ENCODE measurements around the gene GALNT17. TPM values are rescaled to one million over a fixed set of nuclear protein-coding genes. Genes with fewer than 3 reads are reported as not detected.

GALNT17 gene
- total and polyA plus RNA-seq, 11 donors = 16.9 to 116 (median 73.1) TPM

GRCh38 chr7:71332207-71332606 is 200.3 kb downstream of the GALNT17 start:
- Histone ChIP-seq H3K36me3 (no peaks in the 10 kb centered on the region), H3K27me3 (no peaks in the 10 kb centered on the region), H3K4me3 (no peak overlapping the region), H3K27ac (no peak overlapping the region), H3K4me1 (peaks cover 0 to 11% (median 0%) of the 10 kb centered on the region in 12 donors), H3K9me3 (peaks cover 0 to 6% (median 0%) of the 10 kb centered on the region in 12 donors)
- ATAC-seq (no peak), DNase-seq (no peak)
- 66 to 79% (median 71%) methylated on average over 4 of the region's 4 CpGs for WGBS, 4 donors
- TF ChIP-seq, protein P1, sequence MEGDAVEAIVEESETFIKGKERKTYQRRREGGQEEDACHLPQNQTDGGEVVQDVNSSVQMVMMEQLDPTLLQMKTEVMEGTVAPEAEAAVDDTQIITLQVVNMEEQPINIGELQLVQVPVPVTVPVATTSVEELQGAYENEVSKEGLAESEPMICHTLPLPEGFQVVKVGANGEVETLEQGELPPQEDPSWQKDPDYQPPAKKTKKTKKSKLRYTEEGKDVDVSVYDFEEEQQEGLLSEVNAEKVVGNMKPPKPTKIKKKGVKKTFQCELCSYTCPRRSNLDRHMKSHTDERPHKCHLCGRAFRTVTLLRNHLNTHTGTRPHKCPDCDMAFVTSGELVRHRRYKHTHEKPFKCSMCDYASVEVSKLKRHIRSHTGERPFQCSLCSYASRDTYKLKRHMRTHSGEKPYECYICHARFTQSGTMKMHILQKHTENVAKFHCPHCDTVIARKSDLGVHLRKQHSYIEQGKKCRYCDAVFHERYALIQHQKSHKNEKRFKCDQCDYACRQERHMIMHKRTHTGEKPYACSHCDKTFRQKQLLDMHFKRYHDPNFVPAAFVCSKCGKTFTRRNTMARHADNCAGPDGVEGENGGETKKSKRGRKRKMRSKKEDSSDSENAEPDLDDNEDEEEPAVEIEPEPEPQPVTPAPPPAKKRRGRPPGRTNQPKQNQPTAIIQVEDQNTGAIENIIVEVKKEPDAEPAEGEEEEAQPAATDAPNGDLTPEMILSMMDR (IDR thresholded peaks at IDR 0.05) = no peak
- no peak for TF ChIP-seq POLR2A (IDR thresholded peaks at IDR 0.05)
- intact Hi-C loops (cut with DNase I) = no loop called here

DNA sequence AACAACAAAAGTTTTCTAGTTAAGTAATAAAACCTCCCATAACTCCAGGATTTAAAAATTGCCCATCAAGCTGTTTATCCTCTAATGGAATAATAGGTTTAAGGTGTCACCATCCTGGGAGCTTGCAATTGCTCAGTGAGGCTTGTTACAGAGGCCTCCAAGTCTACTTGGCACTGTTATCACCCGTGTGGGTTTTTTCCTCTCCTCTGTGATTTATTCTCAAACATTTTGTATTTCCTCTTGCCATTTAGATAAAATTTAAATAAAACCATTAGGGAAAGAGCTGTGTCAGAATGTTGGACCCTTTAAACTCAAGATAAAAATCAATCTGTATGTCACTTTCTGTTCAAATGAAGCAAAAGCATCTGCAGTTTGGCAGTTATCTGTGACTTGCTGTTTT is 202.6 kb downstream of the GALNT17 start:
- Histone ChIP-seq H3K4me3 (no peak overlapping the region), H3K36me3 (no peaks in the 10 kb centered on the region), H3K27me3 (no peaks in the 10 kb centered on the region), H3K27ac (no peak overlapping the region), H3K4me1 (no peaks in the 10 kb centered on the region), H3K9me3 (peaks cover 0 to 6% (median 0%) of the 10 kb centered on the region in 12 donors)
- DNase-seq (no peak), ATAC-seq (no peak)
- WGBS, 4 donors = 27 to 46% (median 34%) methylated on average over 1 of the region's 1 CpG
- intact Hi-C loops (cut with DNase I) = no loop called here
- TF ChIP-seq POLR2A (IDR thresholded peaks at IDR 0.05) = no peak

DNA sequence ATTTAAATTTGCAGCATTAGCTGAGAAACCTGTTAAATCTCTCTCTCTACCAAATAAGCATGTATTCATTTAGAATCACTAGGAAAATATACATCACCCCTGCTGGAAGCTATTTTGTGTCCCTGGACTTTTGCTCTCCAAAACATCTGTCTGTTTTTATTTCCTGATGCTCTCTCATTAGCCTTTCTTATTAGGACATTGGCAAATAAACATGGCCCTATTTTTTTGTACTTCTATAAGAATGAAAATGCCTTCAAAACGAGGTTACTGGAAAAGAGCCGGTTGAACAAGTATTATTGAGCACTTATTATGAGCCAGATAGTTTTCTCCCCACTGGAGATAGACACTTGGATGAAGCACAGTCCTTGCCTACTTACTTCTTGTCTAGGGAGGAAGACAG is 206.9 kb downstream of the GALNT17 start:
- H3K36me3 ChIP-seq = no peaks in the 10 kb centered on the region
- no peak overlapping the region for H3K27ac ChIP-seq
- ATAC-seq (no peak), DNase-seq (no peak)
- H3K4me3 ChIP-seq = no peak overlapping the region
- H3K4me1 ChIP-seq = no peaks in the 10 kb centered on the region
- TF ChIP-seq, protein P1 (IDR thresholded peaks at IDR 0.05) = no peak
- no peak for TF ChIP-seq POLR2A (IDR thresholded peaks at IDR 0.05)
- H3K27me3 ChIP-seq = no peaks in the 10 kb centered on the region
- WGBS, 4 donors = 65 to 79% (median 75%) methylated on average over 2 of the region's 2 CpGs
- intact Hi-C loops (cut with DNase I) = no loop called here
- peaks cover 0 to 16% (median under 1%) of the 10 kb centered on the region in 12 donors for H3K9me3 ChIP-seq

- peaks cover 0 to 27% (median 7%) of the 10 kb centered on the region in 12 donors for H3K9me3 ChIP-seq
- no peaks in the 10 kb centered on the region for H3K4me1 ChIP-seq
- intact Hi-C loops (cut with DNase I) = no loop called here
- ATAC-seq (no peak), DNase-seq (no peak)
- no peak for TF ChIP-seq POLR2A (IDR thresholded peaks at IDR 0.05)
- TF ChIP-seq, protein P1 (IDR thresholded peaks at IDR 0.05) = no peak
- WGBS, 4 donors = 68 to 79% (median 77%) methylated on average over 1 of the region's 1 CpG
- no peak overlapping the region for H3K27ac ChIP-seq
- no peak overlapping the region for H3K4me3 ChIP-seq
- no peaks in the 10 kb centered on the region for H3K27me3 ChIP-seq
- no peaks in the 10 kb centered on the region for H3K36me3 ChIP-seq
Observed at GRCh38 chr7:71339924-71340323, 208.0 kb downstream of the GALNT17 start.

DNA sequence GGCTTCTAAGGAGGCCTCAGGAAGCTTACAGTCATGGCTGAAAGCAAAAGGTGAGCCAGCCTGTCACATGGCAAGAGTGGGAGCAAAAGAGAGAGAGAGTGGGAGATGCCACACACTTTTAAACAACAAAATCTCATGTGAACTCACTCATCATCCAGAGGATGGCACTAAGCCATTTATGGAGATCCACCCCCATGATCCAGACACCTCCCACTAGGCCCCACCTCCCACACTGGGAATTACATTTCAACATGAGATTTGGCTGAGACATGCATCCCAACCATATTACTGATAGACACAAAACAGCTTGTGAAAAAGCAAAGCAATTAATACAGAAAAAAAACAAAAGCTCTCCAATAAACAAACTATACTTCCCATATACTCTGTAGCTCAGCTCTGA is 210.3 kb downstream of the GALNT17 start:
- H3K4me3 ChIP-seq = no peak overlapping the region
- ATAC-seq (no peak), DNase-seq (no peak)
- intact Hi-C loops (cut with DNase I) = no loop called here
- no peak overlapping the region for H3K27ac ChIP-seq
- H3K4me1 ChIP-seq = no peaks in the 10 kb centered on the region
- H3K9me3 ChIP-seq = peaks cover 0 to 27% (median 6%) of the 10 kb centered on the region in 12 donors
- TF ChIP-seq POLR2A (IDR thresholded peaks at IDR 0.05) = no peak
- TF ChIP-seq, protein P1 (IDR thresholded peaks at IDR 0.05) = no peak
- no peaks in the 10 kb centered on the region for H3K36me3 ChIP-seq
- H3K27me3 ChIP-seq = no peaks in the 10 kb centered on the region

All from heart left ventricle (tissue), 16 donors.